NCI-H2107 (cell line): ENCODE results near the gene PPP3R1.

Source experiments
- DNase-seq: peaks from one replicate; lab custom pipeline; 2025; lab: John Stamatoyannopoulos, UW

Gene PPP3R1

GRCh38 chr2:68151037-68151436, 101.3 kb downstream of the PPP3R1 start:
- DNase-seq = no peak

GRCh38 chr2:68141875-68142274, 110.5 kb downstream of the PPP3R1 start:
- DNase-seq = no peak

GRCh38 chr2:68135448-68136320, 116.6 kb downstream of the PPP3R1 start:
- no peak for DNase-seq

- no peak for DNase-seq
Observed at GRCh38 chr2:68134554-68134953, 117.8 kb downstream of the PPP3R1 start.

GRCh38 chr2:68134120-68134519, 118.2 kb downstream of the PPP3R1 start:
- DNase-seq = no peak
